HL-60 (cell line): ENCODE results near the gene DNAJB1.

Experiments
- DNase-seq, 2 experiments: peaks; one replicate each; pipeline ENCODE4 v3.0.0-alpha.2; 2010 to 2020; ENCODE audit warnings: low read depth in 1 of 2, low spot score in 1 of 2
- H3K27ac ChIP-seq: fragments of 250-450 bp; sonication (Bioruptor Pico); replicated peaks from 2 replicates; pipeline ENCODE4 v1.5.1; 2020; ENCODE audit warnings: mild to moderate bottlenecking, moderate library complexity
- H3K27me3 ChIP-seq: fragments of 250-450 bp; sonication (Bioruptor Pico); 2 replicates; pipeline ENCODE4 v1.5.1; 2021; ENCODE audit warnings: mild to moderate bottlenecking, moderate library complexity; ENCODE audit not compliant: insufficient read depth, poor library complexity, severe bottlenecking
- H3K4me3 ChIP-seq: replicated peaks from 2 replicates; pipeline ENCODE4 v1.5.1; 2011; ENCODE audit warnings: mild to moderate bottlenecking, control low read depth, low read length; ENCODE audit not compliant: insufficient read depth
- GABPA ChIP-seq: IDR thresholded peaks from 2 replicates; pipeline ENCODE4 v1.6.1; 2012; ENCODE audit warnings: low read depth
- POLR2AphosphoS5 ChIP-seq: IDR thresholded peaks from 2 replicates; pipeline ENCODE4 v1.6.1; 2012; ENCODE audit warnings: low read depth
- REST ChIP-seq: IDR thresholded peaks from 2 replicates; pipeline ENCODE4 v1.6.1; 2012; ENCODE audit warnings: low read depth; ENCODE audit not compliant: insufficient replicate concordance
- SPI1 ChIP-seq: IDR thresholded peaks from 2 replicates; pipeline ENCODE4 v1.6.1; 2012; ENCODE audit warnings: low read depth, mild to moderate bottlenecking, borderline replicate concordance
- TF ChIP-seq, protein P1 (sequence below): IDR thresholded peaks from one replicate; pipeline ENCODE4 v1.5.1; 2011; ENCODE audit warnings: low read length, control low read depth, inconsistent platforms; ENCODE audit not compliant: insufficient read depth

DNAJB1 gene

GRCh38 chr19:14512406-14512961 is 5.7 kb downstream of the DNAJB1 start:
- no peaks in the 10 kb centered on the region for H3K27me3 ChIP-seq
- H3K27ac ChIP-seq = no peak overlapping the region
- no peak overlapping the region for H3K4me3 ChIP-seq
- no peak for DNase-seq
- no peak for TF ChIP-seq GABPA
- TF ChIP-seq, protein P1, sequence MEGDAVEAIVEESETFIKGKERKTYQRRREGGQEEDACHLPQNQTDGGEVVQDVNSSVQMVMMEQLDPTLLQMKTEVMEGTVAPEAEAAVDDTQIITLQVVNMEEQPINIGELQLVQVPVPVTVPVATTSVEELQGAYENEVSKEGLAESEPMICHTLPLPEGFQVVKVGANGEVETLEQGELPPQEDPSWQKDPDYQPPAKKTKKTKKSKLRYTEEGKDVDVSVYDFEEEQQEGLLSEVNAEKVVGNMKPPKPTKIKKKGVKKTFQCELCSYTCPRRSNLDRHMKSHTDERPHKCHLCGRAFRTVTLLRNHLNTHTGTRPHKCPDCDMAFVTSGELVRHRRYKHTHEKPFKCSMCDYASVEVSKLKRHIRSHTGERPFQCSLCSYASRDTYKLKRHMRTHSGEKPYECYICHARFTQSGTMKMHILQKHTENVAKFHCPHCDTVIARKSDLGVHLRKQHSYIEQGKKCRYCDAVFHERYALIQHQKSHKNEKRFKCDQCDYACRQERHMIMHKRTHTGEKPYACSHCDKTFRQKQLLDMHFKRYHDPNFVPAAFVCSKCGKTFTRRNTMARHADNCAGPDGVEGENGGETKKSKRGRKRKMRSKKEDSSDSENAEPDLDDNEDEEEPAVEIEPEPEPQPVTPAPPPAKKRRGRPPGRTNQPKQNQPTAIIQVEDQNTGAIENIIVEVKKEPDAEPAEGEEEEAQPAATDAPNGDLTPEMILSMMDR = no peak
- TF ChIP-seq POLR2AphosphoS5 = no peak
- TF ChIP-seq SPI1 = no peak
- no peak for TF ChIP-seq REST

- no peak for TF ChIP-seq REST
- TF ChIP-seq GABPA = no peak
- TF ChIP-seq SPI1 = no peak
- no peak for TF ChIP-seq POLR2AphosphoS5
- TF ChIP-seq, protein P1 = no peak
- Histone ChIP-seq H3K27ac (no peak overlapping the region), H3K27me3 (no peaks in the 10 kb centered on the region), H3K4me3 (no peak overlapping the region)
- DNase-seq = no peak
Observed at GRCh38 chr19:14511229-14511593, 7.0 kb downstream of the DNAJB1 start.

GRCh38 chr19:14510311-14511228 is 7.6 kb downstream of the DNAJB1 start:
- TF ChIP-seq REST = no peak
- TF ChIP-seq, protein P1 = no peak
- peak; percentile 47 to 67 for DNase-seq
- H3K27me3 ChIP-seq = no peaks in the 10 kb centered on the region
- H3K4me3 ChIP-seq = no peak overlapping the region
- H3K27ac ChIP-seq = peak overlapping the region; percentile 45
